ENCODE measurements around the gene CDKN1C. TPM values are rescaled to one million over a fixed set of nuclear protein-coding genes. Genes with fewer than 3 reads are reported as not detected.

Gene CDKN1C
- total RNA-seq, 2 donors from 2014 or later, result 10.9 to 18.2 TPM

GRCh38 chr11:2847561-2847960, 38.0 kb downstream of the CDKN1C start:
- H3K27me3 ChIP-seq, result no peaks in the 10 kb centered on the region
- intact Hi-C loops (cut with DNase I), result no loop called here
- H3K9me3 ChIP-seq, result no peaks in the 10 kb centered on the region
- no peak for DNase-seq
- H3K4me1 ChIP-seq, result no peaks in the 10 kb centered on the region
- no peak overlapping the region for H3K9ac ChIP-seq (ENCODE audit: low read depth in 2 of 2, low read length in 2 of 2)
- H3K36me3 ChIP-seq, result no peaks in the 10 kb centered on the region
- no peak for TF ChIP-seq CTCF (IDR thresholded peaks at IDR 0.05)
- no peak overlapping the region for H3K27ac ChIP-seq
- no peak overlapping the region for H3K4me3 ChIP-seq

GRCh38 chr11:2846470-2846869, 39.1 kb downstream of the CDKN1C start:
- Histone ChIP-seq H3K4me3 (no peak overlapping the region), H3K36me3 (no peaks in the 10 kb centered on the region), H3K27me3 (no peaks in the 10 kb centered on the region), H3K27ac (no peak overlapping the region), H3K9me3 (no peaks in the 10 kb centered on the region), H3K4me1 (no peaks in the 10 kb centered on the region), H3K9ac (ENCODE audit: low read depth in 2 of 2, low read length in 2 of 2) (no peak overlapping the region)
- DNase-seq, result no peak
- intact Hi-C loops (cut with DNase I), result no loop called here
- TF ChIP-seq CTCF (IDR thresholded peaks at IDR 0.05), result no peak

GRCh38 chr11:2846056-2846455, 39.5 kb downstream of the CDKN1C start:
- H3K36me3 ChIP-seq, result no peaks in the 10 kb centered on the region
- no peaks in the 10 kb centered on the region for H3K4me1 ChIP-seq
- no peak for DNase-seq
- intact Hi-C loops (cut with DNase I), result no loop called here
- no peak overlapping the region for H3K27ac ChIP-seq
- H3K9ac ChIP-seq (ENCODE audit: low read depth in 2 of 2, low read length in 2 of 2), result no peak overlapping the region
- TF ChIP-seq CTCF (IDR thresholded peaks at IDR 0.05), result no peak
- no peak overlapping the region for H3K4me3 ChIP-seq
- no peaks in the 10 kb centered on the region for H3K9me3 ChIP-seq
- H3K27me3 ChIP-seq, result no peaks in the 10 kb centered on the region

- no peak overlapping the region for H3K27ac ChIP-seq
- no peaks in the 10 kb centered on the region for H3K27me3 ChIP-seq
- DNase-seq, result no peak
- no peaks in the 10 kb centered on the region for H3K4me1 ChIP-seq
- no peaks in the 10 kb centered on the region for H3K36me3 ChIP-seq
- TF ChIP-seq CTCF (IDR thresholded peaks at IDR 0.05), result no peak
- H3K4me3 ChIP-seq, result no peak overlapping the region
- intact Hi-C loops (cut with DNase I), result no loop called here
- no peak overlapping the region for H3K9ac ChIP-seq (ENCODE audit: low read depth in 2 of 2, low read length in 2 of 2)
- no peaks in the 10 kb centered on the region for H3K9me3 ChIP-seq
Measured at GRCh38 chr11:2844996-2845395, 40.6 kb downstream of the CDKN1C start.

GRCh38 chr11:2844116-2844842, 41.3 kb downstream of the CDKN1C start:
- no peaks in the 10 kb centered on the region for H3K4me1 ChIP-seq
- no peaks in the 10 kb centered on the region for H3K36me3 ChIP-seq
- H3K4me3 ChIP-seq, result no peak overlapping the region
- no peak overlapping the region for H3K27ac ChIP-seq
- H3K9ac ChIP-seq (ENCODE audit: low read depth in 2 of 2, low read length in 2 of 2), result no peak overlapping the region
- H3K27me3 ChIP-seq, result no peaks in the 10 kb centered on the region
- no peak for DNase-seq
- no peak for TF ChIP-seq CTCF (IDR thresholded peaks at IDR 0.05)
- intact Hi-C loops (cut with DNase I), result no loop called here
- H3K9me3 ChIP-seq, result no peaks in the 10 kb centered on the region
